Panc1 (cell line): ENCODE measurements around the gene DRD4.

ENCODE experiments used
- CTCF ChIP-seq: fragments of 450-650 bp; IDR thresholded peaks from 2 replicates; pipeline ENCODE4 v1.5.1; 2017; ENCODE audit warnings: mild to moderate bottlenecking
- POLR2AphosphoS5 ChIP-seq: IDR thresholded peaks from 2 replicates; pipeline ENCODE4 v1.6.1; 2012; ENCODE audit warnings: mild to moderate bottlenecking, low read depth, low read length, moderate library complexity
- REST ChIP-seq, 2 experiments: IDR thresholded peaks; 2 replicates each; pipeline ENCODE4 v1.6.1; 2011 to 2012; ENCODE audit warnings: low read depth in 2 of 2, control low read depth in 1 of 2, low read length in 1 of 2, mild to moderate bottlenecking in 1 of 2, moderate library complexity in 1 of 2; ENCODE audit not compliant: insufficient read depth in 1 of 2
- SIN3A ChIP-seq: IDR thresholded peaks from 2 replicates; pipeline ENCODE4 v1.6.1; 2012; ENCODE audit warnings: low read depth, mild to moderate bottlenecking, low read length, moderate library complexity, borderline replicate concordance; ENCODE audit not compliant: insufficient read depth

GRCh38 chr11:653837-654236 lies 16.8 kb downstream of the DRD4 start:
- TF ChIP-seq CTCF = no peak
- no peak for TF ChIP-seq POLR2AphosphoS5
- no peak for TF ChIP-seq SIN3A
- no peak for TF ChIP-seq REST (IDR thresholded peaks at IDR 0.05; ENCODE audit: insufficient read depth in 1 of 2, low read depth in 2 of 2, low read length in 1 of 2)
